DND-41 (cell line): Measurements from ENCODE around the gene DENND1A.

Experiments
- CTCF ChIP-seq: IDR thresholded peaks from 2 replicates; pipeline ENCODE4 v1.5.1; 2012; ENCODE audit warnings: borderline replicate concordance, low read length, moderate library complexity, mild to moderate bottlenecking; ENCODE audit not compliant: poor library complexity, severe bottlenecking; ENCODE audit errors: extremely low read depth
- EZH2 ChIP-seq: IDR thresholded peaks from 3 replicates; pipeline ENCODE4 v1.6.1; 2012; ENCODE audit warnings: borderline replicate concordance, low read depth, mild to moderate bottlenecking, moderate library complexity, low read length, inconsistent platforms; ENCODE audit not compliant: severe bottlenecking

- TF ChIP-seq CTCF (no peak), EZH2 (no peak)
These were observed 183.2 kb downstream of the DENND1A start for GRCh38 chr9:123746765-123747164.
